Gastroesophageal sphincter (tissue), 4 donors: ENCODE data around the gene PEMT. TPM values are rescaled to one million over a fixed set of nuclear protein-coding genes. Genes with fewer than 3 reads are reported as not detected.
A peak's percentile ranks its signal among the peaks of the same experiment; 100 is the strongest.

Source experiments
- ATAC-seq: fragments of 150-250 bp; one replicate; pipeline ENCODE4 v1.9.1; 2016; ENCODE audit warnings: mild to moderate bottlenecking, moderate library complexity
- H3K27ac ChIP-seq, 4 donors: fragments of 200-600 bp; sonication (generic) in 3 of 4; 1 replicate in 3 of 4; 2 replicates in 1 of 4; pipeline ENCODE4 v1.5.1; 2016 to 2019
- H3K27me3 ChIP-seq: fragments of 200-600 bp; sonication (generic); one replicate; pipeline ENCODE4 v1.5.1; 2019
- H3K36me3 ChIP-seq, 2 donors: fragments of 200-600 bp; sonication (generic); one replicate each; pipeline ENCODE4 v1.5.1; 2019; ENCODE audit warnings: control low read depth in 1 of 2
- H3K4me1 ChIP-seq, 3 donors: fragments of 200-600 bp; sonication (generic); 1 replicate in 2 of 3; 2 replicates in 1 of 3; pipeline ENCODE4 v1.5.1; 2016 to 2019; ENCODE audit warnings: control low read depth in 2 of 3
- H3K4me3 ChIP-seq, 2 donors: fragments of 200-600 bp; sonication (generic); one replicate each; pipeline ENCODE4 v1.5.1; 2019; ENCODE audit warnings: mild to moderate bottlenecking in 1 of 2, moderate library complexity in 1 of 2
- H3K9me3 ChIP-seq, 3 donors: fragments of 200-600 bp; sonication (generic); one replicate each; pipeline ENCODE4 v1.5.1; 2017 to 2019; ENCODE audit warnings: control low read depth in 2 of 3
- CTCF ChIP-seq, 4 experiments: fragments of 200-600 bp in 2 of 4; fragments of 450-650 bp in 2 of 4; sonication (generic) in 1 of 4; IDR thresholded peaks; one replicate each; pipeline ENCODE4 v1.5.1; 2017 to 2019; ENCODE audit warnings: antibody characterized with exemption in 4 of 4, mild to moderate bottlenecking in 2 of 4, moderate library complexity in 2 of 4
- EP300 ChIP-seq: sonication (generic); formaldehyde crosslinking; IDR thresholded peaks from one replicate; pipeline ENCODE4 v1.6.1; 2017; ENCODE audit warnings: antibody characterized with exemption, mild to moderate bottlenecking
- POLR2A ChIP-seq, 2 donors: fragments of 450-650 bp; IDR thresholded peaks; one replicate each; pipeline ENCODE4 v1.6.1; 2017; ENCODE audit warnings: antibody characterized with exemption in 2 of 2, mild to moderate bottlenecking in 2 of 2, moderate library complexity in 1 of 2
- POLR2AphosphoS5 ChIP-seq: sonication (generic); formaldehyde crosslinking; IDR thresholded peaks from one replicate; pipeline ENCODE4 v1.6.1; 2017; ENCODE audit warnings: antibody characterized with exemption
- WGBS, 2 donors: methylation state at CpG; one replicate each; pipeline ENCODE4 v1.1.5; 2018; ENCODE audit warnings: low coverage in 1 of 2; 5-methylcytosine and 5-hydroxymethylcytosine counted together
- total RNA-seq, 4 donors: library from RNA; depleted of rRNA; stranded (reverse); fragments of >200 nt; gene quantifications; one replicate each; pipeline ENCODE4 v1.1.0, GENCODE V29; 2016

Gene PEMT
- total RNA-seq, 4 donors from 2014 or later = 8.6 to 20.7 (median 17.5) TPM

DNA sequence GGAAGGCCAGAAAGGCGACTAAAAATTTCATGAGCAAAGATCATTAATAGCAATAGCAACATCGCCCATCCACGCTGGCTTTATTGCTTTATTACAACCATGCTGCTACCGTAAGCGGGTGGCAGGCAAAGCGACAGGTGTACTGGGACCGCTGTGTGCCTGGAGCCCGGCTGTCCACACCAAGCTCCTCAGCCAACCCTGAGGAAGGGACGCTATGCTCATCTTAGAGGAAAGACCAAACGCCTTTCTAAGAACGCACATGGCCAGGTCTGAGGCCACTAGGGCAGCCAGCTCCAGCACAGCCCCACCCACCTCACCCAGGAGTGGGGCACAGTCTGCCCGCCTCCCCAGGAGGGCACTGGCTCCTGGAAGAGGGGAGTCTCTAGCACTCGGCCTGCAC, 28.0 kb downstream of the PEMT start:
- Histone ChIP-seq H3K27ac (no peak overlapping the region), H3K36me3 (no peaks in the 10 kb centered on the region), H3K27me3 (no peaks in the 10 kb centered on the region), H3K4me1 (peaks cover 0 to 40% (median 22%) of the 10 kb centered on the region in 3 donors), H3K9me3 (no peaks in the 10 kb centered on the region), H3K4me3 (no peak overlapping the region)
- TF ChIP-seq EP300 (no peak), POLR2A (IDR thresholded peaks at IDR 0.05) (no peak), CTCF (IDR thresholded peaks at IDR 0.05) (no peak), POLR2AphosphoS5 (no peak)
- no peak for ATAC-seq
- WGBS, 2 donors = 91% methylated on average over 4 of the region's 13 CpGs; no CpG with 5 or more reads in 1 of the 2 donors

GRCh38 chr17:17562146-17562511, 29.4 kb downstream of the PEMT start:
- Histone ChIP-seq H3K9me3 (no peaks in the 10 kb centered on the region), H3K4me1 (peaks cover 0 to 26% (median 14%) of the 10 kb centered on the region in 3 donors), H3K27me3 (no peaks in the 10 kb centered on the region), H3K4me3 (no peak overlapping the region), H3K27ac (no peak overlapping the region), H3K36me3 (no peaks in the 10 kb centered on the region)
- WGBS, 2 donors = 100% methylated on average over 1 of the region's 15 CpGs; no CpG with 5 or more reads in 1 of the 2 donors
- TF ChIP-seq EP300 = no peak
- TF ChIP-seq POLR2AphosphoS5 = no peak
- ATAC-seq = no peak

DNA sequence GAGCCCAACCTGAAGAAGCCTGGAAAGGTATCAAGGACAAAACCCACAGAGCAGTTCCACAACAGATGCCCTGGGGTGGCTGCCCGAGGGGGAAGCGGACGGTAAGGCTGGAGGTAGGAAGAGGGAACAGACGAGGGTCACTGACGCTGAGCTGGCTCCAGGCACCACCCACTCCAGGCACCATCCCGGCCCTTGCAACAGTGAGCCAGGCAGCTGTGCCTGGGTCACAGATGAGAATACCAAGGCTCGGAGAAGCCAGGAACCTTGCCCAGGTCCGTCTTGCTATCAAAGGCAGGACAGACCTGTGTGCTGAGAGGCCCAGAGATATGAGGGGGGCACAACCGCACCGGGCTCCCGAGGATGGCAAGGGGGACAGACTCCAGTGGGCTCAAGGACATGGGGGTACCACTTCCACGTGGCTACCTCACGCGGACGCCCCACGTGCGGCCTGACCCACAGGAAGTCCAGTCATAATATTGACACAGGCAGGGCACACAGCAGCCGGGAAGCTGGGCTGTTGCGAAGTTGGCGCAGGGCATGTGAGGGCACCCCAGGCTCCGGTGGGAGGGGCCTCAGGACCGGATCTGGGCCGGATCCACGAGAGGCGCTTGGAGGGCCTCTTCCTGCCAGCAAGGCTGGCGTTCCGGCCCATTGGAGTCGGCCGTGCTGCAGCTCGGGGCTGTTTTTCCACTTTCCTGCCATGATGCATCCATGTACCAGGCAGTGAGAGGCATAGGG, 29.9 kb downstream of the PEMT start:
- 80 to 83% methylated on average over 1 to 11 of the region's 30 CpGs for WGBS, 2 donors
- Histone ChIP-seq H3K36me3 (no peaks in the 10 kb centered on the region), H3K9me3 (no peaks in the 10 kb centered on the region), H3K4me3 (no peak overlapping the region), H3K27ac (no peak overlapping the region), H3K27me3 (no peaks in the 10 kb centered on the region), H3K4me1 (peaks cover 0 to 20% (median 9%) of the 10 kb centered on the region in 3 donors)
- TF ChIP-seq EP300 = no peak
- ATAC-seq = peak; percentile 57

DNA sequence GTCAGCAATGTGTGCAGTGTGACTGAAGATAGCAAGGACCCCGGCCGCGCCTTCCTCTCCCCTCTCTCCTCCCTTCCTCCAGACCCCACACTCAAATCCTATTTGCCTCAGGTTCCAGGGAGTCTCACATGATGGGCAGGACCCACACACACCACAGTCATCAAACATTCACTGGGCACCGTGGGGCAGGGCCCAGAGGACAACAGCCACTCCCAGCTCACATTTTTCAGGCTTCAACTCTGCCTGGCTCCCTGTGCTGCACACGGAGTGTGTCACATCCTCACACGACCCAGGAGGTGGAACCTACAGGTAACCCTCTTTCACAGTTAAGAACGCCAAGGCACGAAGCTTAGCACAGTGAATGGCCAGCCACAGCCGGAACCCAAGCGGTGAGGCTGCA, 30.5 kb downstream of the PEMT start:
- 88% methylated on average over 5 of the region's 10 CpGs; no CpG with 5 or more reads in 1 of the 2 donors for WGBS, 2 donors
- Histone ChIP-seq H3K27ac (no peak overlapping the region), H3K9me3 (no peaks in the 10 kb centered on the region), H3K36me3 (no peaks in the 10 kb centered on the region), H3K27me3 (no peaks in the 10 kb centered on the region), H3K4me3 (no peak overlapping the region), H3K4me1 (peaks cover 0 to 14% (median 3%) of the 10 kb centered on the region in 3 donors)
- TF ChIP-seq POLR2AphosphoS5 (no peak), CTCF (IDR thresholded peaks at IDR 0.05) (no peak), EP300 (no peak), POLR2A (IDR thresholded peaks at IDR 0.05) (no peak)
- no peak for ATAC-seq

DNA sequence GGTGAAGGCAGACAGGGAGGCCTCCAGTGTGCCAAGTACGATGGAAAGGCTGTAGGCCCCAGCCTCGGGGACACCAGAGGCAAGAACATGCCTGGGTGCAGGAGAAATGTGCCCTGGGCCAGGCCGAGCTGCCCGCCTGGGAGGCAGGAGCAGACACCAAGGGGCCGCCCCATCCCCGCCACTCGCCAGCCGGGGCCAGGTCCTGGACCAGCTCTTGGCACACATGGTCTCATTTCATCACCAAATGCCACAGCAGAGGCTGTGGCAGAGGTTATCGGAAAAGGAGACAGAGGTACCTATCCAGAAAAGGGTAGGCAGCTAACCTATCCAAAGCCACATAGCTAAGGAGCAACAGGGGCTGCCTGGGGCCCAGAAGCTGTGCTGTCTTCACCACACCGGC, 31.3 kb downstream of the PEMT start:
- ATAC-seq = no peak
- Histone ChIP-seq H3K4me3 (no peak overlapping the region), H3K9me3 (no peaks in the 10 kb centered on the region), H3K36me3 (no peaks in the 10 kb centered on the region), H3K4me1 (peaks cover 0 to 6% (median 0%) of the 10 kb centered on the region in 3 donors), H3K27ac (no peak overlapping the region), H3K27me3 (no peaks in the 10 kb centered on the region)
- 100% methylated on average over 1 of the region's 10 CpGs; no CpG with 5 or more reads in 1 of the 2 donors for WGBS, 2 donors
- TF ChIP-seq EP300 = no peak
- no peak for TF ChIP-seq POLR2A (IDR thresholded peaks at IDR 0.05)

DNA sequence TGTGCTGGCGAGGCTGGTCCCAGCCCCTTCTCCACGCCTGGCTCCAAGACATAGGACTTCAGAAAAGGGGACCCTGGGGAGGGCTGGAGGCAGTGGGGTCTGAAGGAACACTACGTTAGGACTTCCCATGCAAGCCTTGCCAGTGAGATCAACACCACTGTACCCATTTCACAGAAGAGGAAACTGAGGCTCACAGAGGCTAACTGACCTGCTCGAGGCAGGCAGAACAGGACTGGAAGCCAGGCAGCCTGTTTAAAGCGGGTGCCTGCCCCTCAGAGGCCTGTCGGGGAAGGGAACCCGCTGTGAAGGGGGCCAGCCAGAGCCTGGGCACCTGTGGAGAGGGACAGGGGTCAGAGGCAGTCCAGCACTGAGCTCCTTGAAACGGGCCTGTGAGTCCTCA, 32.3 kb downstream of the PEMT start:
- Histone ChIP-seq H3K9me3 (no peaks in the 10 kb centered on the region), H3K27ac (no peak overlapping the region), H3K4me1 (no peaks in the 10 kb centered on the region), H3K36me3 (no peaks in the 10 kb centered on the region), H3K27me3 (no peaks in the 10 kb centered on the region), H3K4me3 (no peak overlapping the region)
- ATAC-seq = no peak
- no peak for TF ChIP-seq POLR2AphosphoS5
- TF ChIP-seq CTCF (IDR thresholded peaks at IDR 0.05) = no peak
- TF ChIP-seq POLR2A (IDR thresholded peaks at IDR 0.05) = no peak
- TF ChIP-seq EP300 = no peak
- 71 to 80% methylated on average over 1 to 2 of the region's 8 CpGs for WGBS, 2 donors
